ENCODE measurements around the gene PTGES. TPM values are rescaled to one million over a fixed set of nuclear protein-coding genes. Genes with fewer than 3 reads are reported as not detected.

The PTGES gene
- total and polyA plus RNA-seq, 10 of the 15 experiments (the other 5 are each of a cell fraction or from before 2014, with no cell fraction given), result 0.57 TPM; not detected in 9

DNA sequence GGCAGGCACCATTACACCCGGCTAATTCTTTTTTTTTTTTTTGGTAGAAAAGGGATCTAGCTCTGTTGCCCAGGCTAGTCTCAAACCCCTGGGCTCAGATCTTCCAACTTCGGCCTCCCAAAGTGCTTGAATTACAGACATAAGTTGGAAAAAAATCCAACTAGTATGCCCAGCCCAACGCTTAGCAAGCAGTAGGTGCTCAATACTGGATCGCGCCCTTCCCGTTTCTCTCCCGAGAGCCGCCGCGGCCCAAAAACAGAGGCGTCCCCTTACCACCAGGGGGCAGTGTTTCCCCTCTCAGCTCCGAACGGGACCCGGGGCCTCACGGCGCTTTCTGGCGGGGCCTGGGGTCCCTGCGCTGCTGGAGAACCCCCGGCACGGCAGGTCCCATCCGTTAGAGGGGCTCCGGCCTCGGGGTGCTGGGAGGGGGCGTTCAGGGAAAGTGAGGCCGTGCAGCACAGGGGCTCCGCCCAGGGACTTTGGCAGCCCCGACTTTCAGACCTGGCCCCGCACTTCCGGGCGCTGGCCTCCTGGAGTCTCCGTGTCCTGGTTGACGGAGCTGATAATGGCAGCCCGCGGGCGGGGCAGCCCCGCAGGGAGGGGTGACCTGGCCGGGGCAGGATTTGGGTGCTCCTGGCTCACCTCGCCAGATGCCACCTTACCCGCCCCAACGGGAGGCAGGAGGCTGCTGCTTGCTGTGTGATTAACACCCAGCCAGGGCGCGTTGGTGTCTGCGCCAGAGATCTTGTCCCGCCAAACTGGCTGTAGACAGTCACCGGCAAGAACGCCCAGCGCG, 15.2 kb downstream of the PTGES start (continued):
- TF ChIP-seq MYC (IDR thresholded peaks at IDR 0.05; ENCODE audit: insufficient read depth, insufficient read length, insufficient replicate concordance, low read length, severe bottlenecking) (no peak), SPI1 (IDR thresholded peaks at IDR 0.05; ENCODE audit: borderline replicate concordance, insufficient read depth, low read depth, low read length) (peak; percentile 49; the same call in 1 of the 2 replicates), LARP7 (IDR thresholded peaks at IDR 0.05) (peak; percentile 71; the same call in 1 of the 2 replicates), IKZF2 (IDR thresholded peaks at IDR 0.05) (peak in 1 of 2 experiments; percentile 24; a peak in 1 of 4 replicates), STAT1 (conservative IDR thresholded peaks at IDR 0.05) (0 out of 2 replicates have a peak, but pooled peaks have one; percentile 45), RB1 (IDR thresholded peaks at IDR 0.05; ENCODE audit: borderline replicate concordance) (peak; percentile 74; the same call in 1 of the 2 replicates), MTA2 (IDR thresholded peaks at IDR 0.05; ENCODE audit: low read depth) (0 out of 2 replicates have a peak, but pooled peaks have one; percentile 13), ZNF24 (IDR thresholded peaks at IDR 0.05) (no peak), HDGF (IDR thresholded peaks at IDR 0.05) (0 out of 2 replicates have a peak, but pooled peaks have one; percentile 58), TCF7 (IDR thresholded peaks at IDR 0.05; ENCODE audit: borderline replicate concordance) (no peak), GATAD2B (conservative IDR thresholded peaks at IDR 0.05; ENCODE audit: low read depth) (peak; percentile 86), POLR2AphosphoS5 (IDR thresholded peaks at IDR 0.05; ENCODE audit: low read length) (no peak), BHLHE40 (IDR thresholded peaks at IDR 0.05; ENCODE audit: borderline replicate concordance in 1 of 2, low read depth in 2 of 2, low read length in 1 of 2) (peak; percentile 4 to 40; a peak in 1 of 4 replicates), ZBED1 (IDR thresholded peaks at IDR 0.05; ENCODE audit: borderline replicate concordance) (no peak), SMARCA5 (IDR thresholded peaks at IDR 0.05) (peak; percentile 83; the same call in 1 of the 2 replicates), SMC3 (IDR thresholded peaks at IDR 0.05; ENCODE audit: borderline replicate concordance, low read length) (peak; percentile 83; the same call in 1 of the 2 replicates)
- TF ChIP-seq, protein P1, sequence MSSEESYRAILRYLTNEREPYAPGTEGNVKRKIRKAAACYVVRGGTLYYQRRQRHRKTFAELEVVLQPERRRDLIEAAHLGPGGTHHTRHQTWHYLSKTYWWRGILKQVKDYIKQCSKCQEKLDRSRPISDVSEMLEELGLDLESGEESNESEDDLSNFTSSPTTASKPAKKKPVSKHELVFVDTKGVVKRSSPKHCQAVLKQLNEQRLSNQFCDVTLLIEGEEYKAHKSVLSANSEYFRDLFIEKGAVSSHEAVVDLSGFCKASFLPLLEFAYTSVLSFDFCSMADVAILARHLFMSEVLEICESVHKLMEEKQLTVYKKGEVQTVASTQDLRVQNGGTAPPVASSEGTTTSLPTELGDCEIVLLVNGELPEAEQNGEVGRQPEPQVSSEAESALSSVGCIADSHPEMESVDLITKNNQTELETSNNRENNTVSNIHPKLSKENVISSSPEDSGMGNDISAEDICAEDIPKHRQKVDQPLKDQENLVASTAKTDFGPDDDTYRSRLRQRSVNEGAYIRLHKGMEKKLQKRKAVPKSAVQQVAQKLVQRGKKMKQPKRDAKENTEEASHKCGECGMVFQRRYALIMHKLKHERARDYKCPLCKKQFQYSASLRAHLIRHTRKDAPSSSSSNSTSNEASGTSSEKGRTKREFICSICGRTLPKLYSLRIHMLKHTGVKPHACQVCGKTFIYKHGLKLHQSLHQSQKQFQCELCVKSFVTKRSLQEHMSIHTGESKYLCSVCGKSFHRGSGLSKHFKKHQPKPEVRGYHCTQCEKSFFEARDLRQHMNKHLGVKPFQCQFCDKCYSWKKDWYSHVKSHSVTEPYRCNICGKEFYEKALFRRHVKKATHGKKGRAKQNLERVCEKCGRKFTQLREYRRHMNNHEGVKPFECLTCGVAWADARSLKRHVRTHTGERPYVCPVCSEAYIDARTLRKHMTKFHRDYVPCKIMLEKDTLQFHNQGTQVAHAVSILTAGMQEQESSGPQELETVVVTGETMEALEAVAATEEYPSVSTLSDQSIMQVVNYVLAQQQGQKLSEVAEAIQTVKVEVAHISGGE (CRISPR knock-in tag; IDR thresholded peaks at IDR 0.05), result no peak
- TF ChIP-seq, protein P2, sequence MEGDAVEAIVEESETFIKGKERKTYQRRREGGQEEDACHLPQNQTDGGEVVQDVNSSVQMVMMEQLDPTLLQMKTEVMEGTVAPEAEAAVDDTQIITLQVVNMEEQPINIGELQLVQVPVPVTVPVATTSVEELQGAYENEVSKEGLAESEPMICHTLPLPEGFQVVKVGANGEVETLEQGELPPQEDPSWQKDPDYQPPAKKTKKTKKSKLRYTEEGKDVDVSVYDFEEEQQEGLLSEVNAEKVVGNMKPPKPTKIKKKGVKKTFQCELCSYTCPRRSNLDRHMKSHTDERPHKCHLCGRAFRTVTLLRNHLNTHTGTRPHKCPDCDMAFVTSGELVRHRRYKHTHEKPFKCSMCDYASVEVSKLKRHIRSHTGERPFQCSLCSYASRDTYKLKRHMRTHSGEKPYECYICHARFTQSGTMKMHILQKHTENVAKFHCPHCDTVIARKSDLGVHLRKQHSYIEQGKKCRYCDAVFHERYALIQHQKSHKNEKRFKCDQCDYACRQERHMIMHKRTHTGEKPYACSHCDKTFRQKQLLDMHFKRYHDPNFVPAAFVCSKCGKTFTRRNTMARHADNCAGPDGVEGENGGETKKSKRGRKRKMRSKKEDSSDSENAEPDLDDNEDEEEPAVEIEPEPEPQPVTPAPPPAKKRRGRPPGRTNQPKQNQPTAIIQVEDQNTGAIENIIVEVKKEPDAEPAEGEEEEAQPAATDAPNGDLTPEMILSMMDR (IDR thresholded peaks at IDR 0.05 in 2 of 3, conservative IDR thresholded peaks at IDR 0.05 in 1 of 3; ENCODE audit: control insufficient read depth in 2 of 3, extremely low read depth in 1 of 3, insufficient read depth in 1 of 3, low read depth in 3 of 3, low read length in 3 of 3), result peak; percentile 85 to 96 (median 86)
- TF ChIP-seq, protein P3, sequence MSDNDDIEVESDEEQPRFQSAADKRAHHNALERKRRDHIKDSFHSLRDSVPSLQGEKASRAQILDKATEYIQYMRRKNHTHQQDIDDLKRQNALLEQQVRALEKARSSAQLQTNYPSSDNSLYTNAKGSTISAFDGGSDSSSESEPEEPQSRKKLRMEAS (IDR thresholded peaks at IDR 0.05; ENCODE audit: low read depth, low read length), result peak; percentile 54; the same call in 1 of the 2 replicates
- TF ChIP-seq, protein P4, sequence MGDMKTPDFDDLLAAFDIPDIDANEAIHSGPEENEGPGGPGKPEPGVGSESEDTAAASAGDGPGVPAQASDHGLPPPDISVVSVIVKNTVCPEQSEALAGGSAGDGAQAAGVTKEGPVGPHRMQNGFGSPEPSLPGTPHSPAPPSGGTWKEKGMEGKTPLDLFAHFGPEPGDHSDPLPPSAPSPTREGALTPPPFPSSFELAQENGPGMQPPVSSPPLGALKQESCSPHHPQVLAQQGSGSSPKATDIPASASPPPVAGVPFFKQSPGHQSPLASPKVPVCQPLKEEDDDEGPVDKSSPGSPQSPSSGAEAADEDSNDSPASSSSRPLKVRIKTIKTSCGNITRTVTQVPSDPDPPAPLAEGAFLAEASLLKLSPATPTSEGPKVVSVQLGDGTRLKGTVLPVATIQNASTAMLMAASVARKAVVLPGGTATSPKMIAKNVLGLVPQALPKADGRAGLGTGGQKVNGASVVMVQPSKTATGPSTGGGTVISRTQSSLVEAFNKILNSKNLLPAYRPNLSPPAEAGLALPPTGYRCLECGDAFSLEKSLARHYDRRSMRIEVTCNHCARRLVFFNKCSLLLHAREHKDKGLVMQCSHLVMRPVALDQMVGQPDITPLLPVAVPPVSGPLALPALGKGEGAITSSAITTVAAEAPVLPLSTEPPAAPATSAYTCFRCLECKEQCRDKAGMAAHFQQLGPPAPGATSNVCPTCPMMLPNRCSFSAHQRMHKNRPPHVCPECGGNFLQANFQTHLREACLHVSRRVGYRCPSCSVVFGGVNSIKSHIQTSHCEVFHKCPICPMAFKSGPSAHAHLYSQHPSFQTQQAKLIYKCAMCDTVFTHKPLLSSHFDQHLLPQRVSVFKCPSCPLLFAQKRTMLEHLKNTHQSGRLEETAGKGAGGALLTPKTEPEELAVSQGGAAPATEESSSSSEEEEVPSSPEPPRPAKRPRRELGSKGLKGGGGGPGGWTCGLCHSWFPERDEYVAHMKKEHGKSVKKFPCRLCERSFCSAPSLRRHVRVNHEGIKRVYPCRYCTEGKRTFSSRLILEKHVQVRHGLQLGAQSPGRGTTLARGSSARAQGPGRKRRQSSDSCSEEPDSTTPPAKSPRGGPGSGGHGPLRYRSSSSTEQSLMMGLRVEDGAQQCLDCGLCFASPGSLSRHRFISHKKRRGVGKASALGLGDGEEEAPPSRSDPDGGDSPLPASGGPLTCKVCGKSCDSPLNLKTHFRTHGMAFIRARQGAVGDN (IDR thresholded peaks at IDR 0.05), result no peak

Measured in GM12878 (cell line).